GF-D8 (cell line): Measurements from ENCODE around the gene RPS27L.
"Not testable (repeated sequence)": the region's sequence is repeated elsewhere in the genome, so short reads cannot be mapped to it uniquely, and the experiment has no call there.

Experiments
- DNase-seq: peaks from one replicate; lab custom pipeline; 2025; lab: John Stamatoyannopoulos, UW

Gene RPS27L

DNA sequence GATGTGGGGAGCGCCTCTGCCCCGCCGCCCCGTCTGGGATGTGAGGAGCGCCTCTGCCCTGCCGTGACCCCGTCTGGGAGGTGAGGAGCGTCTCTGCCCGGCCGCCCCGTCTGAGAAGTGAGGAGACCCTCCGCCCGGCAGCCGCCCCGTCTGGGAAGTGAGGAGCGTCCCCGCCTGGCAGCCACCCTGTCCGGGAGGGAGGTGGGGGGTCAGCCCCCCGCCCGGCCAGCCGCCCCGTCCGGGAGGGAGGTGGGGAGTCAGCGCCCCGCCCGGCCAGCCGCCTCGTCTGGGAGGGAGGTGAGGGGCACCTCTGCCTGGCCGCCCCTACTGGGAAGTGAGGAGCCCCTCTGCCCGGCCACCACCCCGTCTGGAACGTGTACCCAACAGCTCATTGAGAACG is 58.4 kb downstream of the RPS27L start:
- not testable (repeated sequence) for DNase-seq
